Nucleus accumbens (tissue), 56 donors: ENCODE measurements around the gene TERT.
A peak's percentile ranks its signal among the peaks of the same experiment; 100 is the strongest.
"Not testable (repeated sequence)": the region's sequence is repeated elsewhere in the genome, so short reads cannot be mapped to it uniquely, and the experiment has no call there.

ENCODE experiments used
- DNase-seq, 56 donors: peaks; one replicate each; lab custom pipeline; 2025; lab: John Stamatoyannopoulos, UW

The TERT gene

GRCh38 chr5:1294835-1295649 lies at the start of gene TERT:
Gene TERT, minus strand, starts transcription at chr5:1295068. Its CDS starts 79 bp downstream, at chr5:1294989.
- peak in 2 of 56 donors; percentile 18 to 63 for DNase-seq

GRCh38 chr5:1343931-1344901 lies 49.3 kb upstream of the TERT start:
- DNase-seq, result peak in 6 of 56 donors; percentile 19 to 54 (median 34)

GRCh38 chr5:1343315-1343751 lies 48.5 kb upstream of the TERT start:
- no peak for DNase-seq

- DNase-seq, result not testable (repeated sequence)
Measured at GRCh38 chr5:1342711-1343110, 47.8 kb upstream of the TERT start.

DNA sequence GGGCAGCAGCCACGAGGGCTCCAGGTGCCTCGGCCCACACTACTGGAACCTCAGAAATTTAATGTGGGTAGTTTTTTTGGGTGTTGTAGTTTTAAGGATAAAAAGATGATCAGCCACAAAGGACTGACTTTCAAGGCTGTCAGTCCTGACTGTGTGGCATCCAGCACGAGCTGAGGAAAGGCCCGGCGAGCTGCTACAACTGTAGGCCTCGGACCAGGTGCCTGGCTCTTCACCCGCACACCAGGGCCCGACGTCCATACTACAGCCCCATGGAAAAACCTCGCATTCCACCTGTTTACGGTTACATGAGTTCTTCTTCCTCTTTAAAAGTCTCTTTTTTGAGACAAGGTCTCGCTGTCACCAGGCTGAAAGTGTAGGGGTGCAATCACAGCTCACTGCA lies 47.4 kb upstream of the TERT start:
- DNase-seq, result no peak

DNA sequence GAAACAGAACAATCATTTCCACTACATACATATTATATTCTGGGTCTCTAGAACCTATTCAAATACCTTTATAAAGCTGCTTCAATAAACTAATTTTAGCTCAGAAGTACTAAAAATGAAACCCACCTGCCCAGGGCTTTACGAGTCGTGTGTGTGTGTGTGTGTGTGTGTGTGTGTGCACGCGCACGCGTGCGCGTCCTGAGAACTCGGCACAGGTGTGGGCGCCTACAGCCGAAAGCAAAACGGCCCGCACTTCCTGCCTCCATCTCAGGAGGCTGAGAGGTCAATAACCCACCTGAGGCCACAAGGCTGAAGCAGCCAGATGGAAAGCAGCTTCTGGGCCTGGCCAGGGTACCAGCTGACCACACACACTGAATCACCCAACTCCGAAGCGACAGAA lies 47.0 kb upstream of the TERT start:
- DNase-seq, result no peak

DNA sequence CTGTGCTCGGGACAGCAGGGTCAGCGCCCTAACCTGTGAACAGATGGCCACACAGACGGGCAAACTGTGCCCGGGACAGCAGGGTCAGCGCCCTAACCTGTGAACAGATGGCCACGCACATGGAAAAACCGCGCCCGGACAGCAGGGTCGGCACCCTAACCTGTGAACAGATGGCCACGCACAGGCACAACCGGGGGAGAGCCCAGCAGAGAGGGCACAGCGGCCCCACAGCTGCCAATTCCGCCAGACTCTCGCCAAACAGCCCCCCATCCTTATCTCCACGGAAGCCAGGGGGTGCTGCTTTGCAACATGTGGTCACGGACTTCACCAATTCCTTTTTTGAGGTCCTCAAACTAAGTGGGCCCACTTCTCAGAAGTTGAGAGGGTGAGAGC lies 44.9 kb upstream of the TERT start:
- DNase-seq, result not testable (repeated sequence)

DNA sequence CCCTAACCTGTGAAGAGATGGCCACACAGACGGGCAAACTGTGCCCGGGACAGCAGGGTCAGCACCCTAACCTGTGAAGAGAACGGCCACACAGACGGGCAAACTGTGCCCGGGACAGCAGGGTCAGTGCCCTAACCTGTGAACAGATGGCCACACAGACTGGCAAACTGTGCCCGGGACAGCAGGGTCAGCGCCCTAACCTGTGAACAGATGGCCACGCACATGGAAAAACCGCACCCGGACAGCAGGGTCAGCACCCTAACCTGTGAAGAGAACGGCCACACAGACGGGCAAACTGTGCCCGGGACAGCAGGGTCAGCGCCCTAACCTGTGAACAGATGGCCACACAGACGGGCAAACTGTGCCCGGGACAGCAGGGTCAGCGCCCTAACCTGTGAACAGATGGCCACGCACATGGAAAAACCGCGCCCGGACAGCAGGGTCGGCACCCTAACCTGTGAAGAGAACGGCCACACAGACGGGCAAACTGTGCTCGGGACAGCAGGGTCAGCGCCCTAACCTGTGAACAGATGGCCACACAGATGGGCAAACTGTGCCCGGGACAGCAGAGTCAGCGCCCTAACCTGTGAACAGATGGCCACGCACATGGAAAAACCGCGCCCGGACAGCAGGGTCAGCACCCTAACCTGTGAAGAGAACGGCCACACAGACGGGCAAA lies 44.4 kb upstream of the TERT start:
- not testable (repeated sequence) for DNase-seq

GRCh38 chr5:1338506-1339070 lies 43.7 kb upstream of the TERT start:
- DNase-seq, result no peak

GRCh38 chr5:1338196-1338490 lies 43.3 kb upstream of the TERT start:
- DNase-seq, result no peak

- no peak for DNase-seq
Measured at GRCh38 chr5:1337489-1338195, 42.8 kb upstream of the TERT start.

- no peak for DNase-seq
Measured at GRCh38 chr5:1336749-1337488, 42.1 kb upstream of the TERT start.

GRCh38 chr5:1336106-1336561 lies 41.3 kb upstream of the TERT start:
- DNase-seq, result no peak

DNA sequence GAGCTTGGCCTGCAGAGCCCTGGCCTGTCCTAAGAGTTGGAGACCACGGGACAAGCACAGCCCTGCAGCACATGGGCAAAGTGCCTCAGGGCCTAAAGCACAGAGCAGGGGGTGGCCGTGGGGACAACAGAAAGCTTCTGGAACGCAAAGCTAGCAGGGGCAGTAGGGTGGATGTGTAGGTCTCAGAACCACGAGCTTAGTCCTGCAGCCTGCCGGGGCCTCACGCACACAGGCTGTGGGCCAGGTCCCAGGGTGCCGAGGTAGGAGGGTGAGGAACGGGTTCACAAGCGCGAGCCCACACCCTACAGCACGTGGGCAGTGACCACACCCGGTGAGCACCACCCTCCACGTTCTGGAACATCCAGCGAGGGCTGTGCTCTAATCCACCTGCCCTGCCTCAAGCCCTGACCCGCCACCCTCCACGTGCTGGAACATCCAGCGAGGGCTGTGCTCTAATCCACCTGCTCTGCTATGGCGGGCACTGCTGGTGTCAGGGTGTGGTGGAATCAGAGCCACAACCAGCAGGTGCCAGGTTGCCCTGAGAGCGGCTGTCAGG lies 40.8 kb upstream of the TERT start:
- DNase-seq, result no peak

DNA sequence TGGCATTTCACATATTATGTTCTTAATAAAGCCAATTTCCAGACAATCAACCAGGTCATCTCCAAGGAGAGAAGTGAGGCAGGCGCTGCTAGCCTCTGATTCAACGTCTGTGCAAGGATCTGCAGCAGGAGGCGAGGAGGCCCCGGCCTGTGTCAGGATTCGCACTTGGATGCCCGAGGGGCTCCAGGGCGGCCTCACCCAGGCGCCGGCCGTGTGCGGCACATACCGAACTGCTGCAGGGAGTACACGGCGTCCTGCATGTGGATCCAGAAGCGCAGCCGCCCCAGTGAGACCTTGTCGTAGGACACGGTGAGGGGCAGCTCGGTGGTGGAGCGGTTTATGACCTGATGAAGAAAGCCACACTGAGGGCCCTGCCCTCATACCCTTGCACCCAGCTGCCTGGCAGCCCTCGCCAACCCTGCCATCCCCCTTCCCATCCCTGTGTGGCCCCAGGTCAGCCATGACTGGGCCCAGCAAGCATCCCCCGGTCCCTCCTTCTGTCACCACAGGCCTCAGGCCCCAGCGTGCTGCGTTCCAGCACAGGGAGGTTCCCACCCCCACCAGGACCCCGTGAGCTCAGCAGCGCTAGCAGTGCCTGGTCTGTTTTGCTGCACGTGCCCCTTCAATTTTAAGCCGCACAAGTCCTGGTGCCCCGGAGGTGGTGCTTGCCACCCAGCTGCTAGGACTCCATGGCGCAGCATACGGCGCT lies 40.1 kb upstream of the TERT start:
- no peak for DNase-seq

- DNase-seq, result no peak
Measured at GRCh38 chr5:1333986-1334385, 39.1 kb upstream of the TERT start.

DNA sequence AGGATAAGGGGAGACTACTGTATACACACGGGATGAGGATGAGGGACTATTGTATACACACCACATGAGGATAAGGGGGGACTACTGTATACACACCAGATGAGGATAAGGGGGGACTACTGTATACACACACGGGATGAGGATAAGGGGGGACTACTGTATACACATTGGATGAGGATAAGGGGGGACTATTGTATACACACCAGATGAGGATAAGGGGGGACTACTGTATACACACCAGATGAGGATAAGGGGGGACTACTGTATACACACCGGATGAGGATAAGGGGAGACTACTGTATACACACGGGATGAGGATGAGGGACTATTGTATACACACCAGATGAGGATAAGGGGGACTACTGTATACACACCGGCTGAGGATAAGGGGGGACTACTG lies 38.4 kb upstream of the TERT start:
- DNase-seq, result not testable (repeated sequence)

DNA sequence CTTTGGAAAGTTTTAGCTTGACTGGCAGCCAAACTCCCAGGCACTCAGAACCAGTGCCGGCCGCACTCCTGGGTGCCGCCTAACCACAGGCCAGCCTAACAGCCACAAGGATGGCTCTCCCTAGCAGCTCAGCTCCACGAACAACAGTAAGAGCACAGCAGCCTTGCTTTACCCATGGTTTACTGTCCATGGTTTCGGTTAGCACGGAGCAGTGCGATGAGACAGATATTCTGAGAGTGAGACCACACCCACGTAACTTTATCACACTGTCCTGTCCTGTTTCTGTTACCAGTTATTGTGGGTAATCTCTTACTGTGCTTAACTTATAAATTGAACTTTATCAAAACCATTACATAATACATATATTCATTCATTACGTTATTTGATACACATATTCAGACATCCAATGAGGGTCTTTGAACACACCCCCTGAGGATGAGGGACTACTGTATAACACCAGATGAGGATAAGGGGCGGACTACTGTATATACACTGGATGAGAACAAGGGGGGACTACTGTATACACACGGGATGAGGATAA lies 37.7 kb upstream of the TERT start:
- DNase-seq, result no peak
